ENCODE measurements around the gene ZNF804A. TPM values are rescaled to one million over a fixed set of nuclear protein-coding genes. Genes with fewer than 3 reads are reported as not detected.

The ZNF804A gene
- total RNA-seq, 4 donors from 2014 or later = 0.27 to 7.9 (median 1.4) TPM; not detected in 1

DNA sequence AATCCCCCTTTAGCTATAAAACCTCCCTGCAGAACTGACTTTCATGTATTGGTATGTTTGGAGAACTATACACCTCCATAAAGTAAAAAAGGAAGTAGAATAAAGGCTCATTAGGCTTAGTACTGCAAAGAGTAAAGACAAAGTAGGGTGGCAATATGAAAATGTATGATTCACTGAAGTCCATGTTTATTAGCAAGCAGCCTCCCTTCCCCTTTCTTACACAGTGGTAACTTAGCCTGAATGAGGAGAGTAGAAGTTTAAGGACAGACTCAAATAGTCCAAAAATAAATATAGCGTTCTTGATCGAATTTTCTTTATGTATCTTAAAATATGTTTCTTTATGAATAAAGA lies 1.5 kb downstream of the ZNF804A start:
- intact Hi-C loops (cut with DNase I; ENCODE audit: low total_unique reads) = no loop called here
- H3K4me1 ChIP-seq = no peaks in the 10 kb centered on the region
- H3K4me3 ChIP-seq = no peak overlapping the region
- TF ChIP-seq POLR2A (IDR thresholded peaks at IDR 0.05) = no peak
- TF ChIP-seq, protein P1, sequence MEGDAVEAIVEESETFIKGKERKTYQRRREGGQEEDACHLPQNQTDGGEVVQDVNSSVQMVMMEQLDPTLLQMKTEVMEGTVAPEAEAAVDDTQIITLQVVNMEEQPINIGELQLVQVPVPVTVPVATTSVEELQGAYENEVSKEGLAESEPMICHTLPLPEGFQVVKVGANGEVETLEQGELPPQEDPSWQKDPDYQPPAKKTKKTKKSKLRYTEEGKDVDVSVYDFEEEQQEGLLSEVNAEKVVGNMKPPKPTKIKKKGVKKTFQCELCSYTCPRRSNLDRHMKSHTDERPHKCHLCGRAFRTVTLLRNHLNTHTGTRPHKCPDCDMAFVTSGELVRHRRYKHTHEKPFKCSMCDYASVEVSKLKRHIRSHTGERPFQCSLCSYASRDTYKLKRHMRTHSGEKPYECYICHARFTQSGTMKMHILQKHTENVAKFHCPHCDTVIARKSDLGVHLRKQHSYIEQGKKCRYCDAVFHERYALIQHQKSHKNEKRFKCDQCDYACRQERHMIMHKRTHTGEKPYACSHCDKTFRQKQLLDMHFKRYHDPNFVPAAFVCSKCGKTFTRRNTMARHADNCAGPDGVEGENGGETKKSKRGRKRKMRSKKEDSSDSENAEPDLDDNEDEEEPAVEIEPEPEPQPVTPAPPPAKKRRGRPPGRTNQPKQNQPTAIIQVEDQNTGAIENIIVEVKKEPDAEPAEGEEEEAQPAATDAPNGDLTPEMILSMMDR (IDR thresholded peaks at IDR 0.05) = no peak
- no peak overlapping the region for H3K27ac ChIP-seq
- DNase-seq = no peak
- H3K36me3 ChIP-seq = no peaks in the 10 kb centered on the region
- H3K9me3 ChIP-seq = no peaks in the 10 kb centered on the region
- peaks cover 0 to 14% of the 10 kb centered on the region in 2 donors for H3K27me3 ChIP-seq

DNA sequence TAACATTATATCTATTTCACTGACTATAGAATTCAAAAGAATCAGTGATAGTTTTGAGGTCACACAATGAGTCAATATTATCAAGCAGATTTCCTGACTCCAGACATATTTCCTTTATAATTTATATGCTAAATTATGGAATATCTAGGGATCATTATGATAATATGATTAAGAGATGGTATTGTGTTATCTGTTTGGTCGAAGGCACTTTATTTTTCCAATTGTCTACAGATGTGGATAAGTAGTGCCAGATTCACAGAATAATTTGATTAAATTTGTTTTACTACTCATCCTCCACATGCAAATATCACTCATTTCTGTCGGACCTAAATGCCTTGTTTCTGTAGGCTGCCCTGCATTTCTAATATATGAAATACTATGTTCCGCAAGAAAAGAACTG lies 4.4 kb downstream of the ZNF804A start:
- H3K27ac ChIP-seq = no peak overlapping the region
- intact Hi-C loops (cut with DNase I; ENCODE audit: low total_unique reads) = no loop called here
- peaks cover 0 to 14% of the 10 kb centered on the region in 2 donors for H3K27me3 ChIP-seq
- no peaks in the 10 kb centered on the region for H3K9me3 ChIP-seq
- H3K4me1 ChIP-seq = no peaks in the 10 kb centered on the region
- TF ChIP-seq POLR2A (IDR thresholded peaks at IDR 0.05) = no peak
- TF ChIP-seq, protein P1 (IDR thresholded peaks at IDR 0.05) = no peak
- no peak for DNase-seq
- no peaks in the 10 kb centered on the region for H3K36me3 ChIP-seq
- no peak overlapping the region for H3K4me3 ChIP-seq

DNA sequence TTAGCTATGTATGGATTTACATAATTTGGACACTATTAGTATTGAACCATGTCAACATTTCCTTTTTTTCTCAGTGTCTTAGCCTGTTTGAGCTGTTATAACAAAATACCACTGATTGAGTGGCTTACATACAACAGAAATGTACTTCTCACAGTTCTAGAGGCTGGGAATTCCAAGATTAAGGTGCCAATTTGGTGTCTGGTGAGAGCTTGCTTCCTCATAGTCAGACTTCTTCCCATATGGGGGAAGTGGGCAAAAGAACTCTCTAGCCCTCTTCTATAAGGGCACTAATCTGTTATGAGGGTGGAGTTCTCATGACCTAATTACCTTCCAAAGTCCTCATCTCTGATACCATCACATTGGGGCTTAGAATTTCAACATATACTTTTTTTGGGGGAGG lies 12.6 kb downstream of the ZNF804A start:
- no peak for DNase-seq
- Histone ChIP-seq H3K4me3 (no peak overlapping the region), H3K27me3 (no peaks in the 10 kb centered on the region), H3K4me1 (no peaks in the 10 kb centered on the region), H3K27ac (no peak overlapping the region), H3K9me3 (no peaks in the 10 kb centered on the region), H3K36me3 (no peaks in the 10 kb centered on the region)
- intact Hi-C loops (cut with DNase I; ENCODE audit: low total_unique reads) = no loop called here
- no peak for TF ChIP-seq POLR2A (IDR thresholded peaks at IDR 0.05)
- TF ChIP-seq, protein P1 (IDR thresholded peaks at IDR 0.05) = no peak

DNA sequence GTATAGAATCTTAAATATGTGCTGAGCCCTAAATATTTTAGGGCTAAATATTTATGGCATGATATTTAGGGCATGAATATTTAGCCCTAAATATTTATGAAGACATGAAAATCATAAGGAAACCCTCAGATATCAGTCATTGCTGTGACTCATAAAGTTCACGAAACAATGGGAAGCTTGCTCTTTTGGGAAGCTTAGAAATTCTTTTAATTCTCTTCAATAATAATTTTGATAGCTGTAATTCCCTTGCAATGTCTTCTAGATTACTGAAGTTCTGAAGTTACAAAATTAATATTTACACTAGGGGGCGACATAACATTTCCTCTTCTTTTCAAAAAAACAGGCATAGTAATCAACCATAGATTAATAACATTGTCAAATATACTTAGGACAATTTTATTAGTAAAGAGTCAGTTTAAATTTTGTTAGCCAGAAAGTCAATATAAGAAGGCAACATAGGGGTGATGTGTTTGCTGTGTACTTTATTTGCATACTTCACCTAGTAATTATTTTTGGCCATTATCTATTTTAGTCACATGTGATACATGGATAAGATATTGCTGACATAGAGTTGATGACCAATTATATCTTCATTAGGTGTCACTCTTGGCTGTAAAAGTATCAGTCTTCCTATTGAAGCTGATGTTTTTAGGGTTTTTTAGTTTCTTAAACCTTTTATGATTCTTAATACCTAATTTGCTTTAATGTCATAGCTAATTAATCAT lies 13.2 kb downstream of the ZNF804A start:
- Histone ChIP-seq H3K4me1 (no peaks in the 10 kb centered on the region), H3K27ac (no peak overlapping the region), H3K27me3 (no peaks in the 10 kb centered on the region), H3K4me3 (no peak overlapping the region), H3K9me3 (no peaks in the 10 kb centered on the region), H3K36me3 (no peaks in the 10 kb centered on the region)
- TF ChIP-seq, protein P1 (IDR thresholded peaks at IDR 0.05) = no peak
- no peak for TF ChIP-seq POLR2A (IDR thresholded peaks at IDR 0.05)
- intact Hi-C loops (cut with DNase I; ENCODE audit: low total_unique reads) = no loop called here
- DNase-seq = no peak

DNA sequence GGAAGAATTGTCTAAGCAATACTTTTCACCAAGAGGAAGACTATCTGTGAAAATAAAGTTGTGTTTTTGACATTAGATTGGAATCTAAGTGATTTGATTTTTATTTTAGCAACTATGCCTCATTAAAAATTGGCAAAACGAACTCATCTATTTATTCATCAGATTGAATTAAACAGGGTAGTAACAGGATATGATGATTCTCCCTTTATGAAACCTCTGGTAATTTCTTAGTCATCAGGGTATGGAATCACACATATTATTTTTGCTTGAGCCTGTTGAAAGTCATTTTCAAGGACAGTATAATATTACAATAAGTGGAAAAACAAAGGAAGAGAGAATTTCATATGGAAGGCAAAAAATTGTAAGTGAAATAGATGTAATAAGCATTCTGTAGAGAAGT lies 22.0 kb downstream of the ZNF804A start:
- Histone ChIP-seq H3K27me3 (no peaks in the 10 kb centered on the region), H3K9me3 (no peaks in the 10 kb centered on the region), H3K4me3 (no peak overlapping the region), H3K27ac (no peak overlapping the region), H3K36me3 (no peaks in the 10 kb centered on the region), H3K4me1 (no peaks in the 10 kb centered on the region)
- DNase-seq = no peak
- intact Hi-C loops (cut with DNase I; ENCODE audit: low total_unique reads) = no loop called here
- TF ChIP-seq POLR2A (IDR thresholded peaks at IDR 0.05) = no peak
- TF ChIP-seq, protein P1 (IDR thresholded peaks at IDR 0.05) = no peak

All from uterus (tissue), 4 donors.